ENCODE measurements around the gene NR2E3. TPM values are rescaled to one million over a fixed set of nuclear protein-coding genes. Genes with fewer than 3 reads are reported as not detected.

Gene NR2E3
- total RNA-seq, 3 donors from 2014 or later (not counting 1 experiment from before 2014, with no cell fraction given): not detected

DNA sequence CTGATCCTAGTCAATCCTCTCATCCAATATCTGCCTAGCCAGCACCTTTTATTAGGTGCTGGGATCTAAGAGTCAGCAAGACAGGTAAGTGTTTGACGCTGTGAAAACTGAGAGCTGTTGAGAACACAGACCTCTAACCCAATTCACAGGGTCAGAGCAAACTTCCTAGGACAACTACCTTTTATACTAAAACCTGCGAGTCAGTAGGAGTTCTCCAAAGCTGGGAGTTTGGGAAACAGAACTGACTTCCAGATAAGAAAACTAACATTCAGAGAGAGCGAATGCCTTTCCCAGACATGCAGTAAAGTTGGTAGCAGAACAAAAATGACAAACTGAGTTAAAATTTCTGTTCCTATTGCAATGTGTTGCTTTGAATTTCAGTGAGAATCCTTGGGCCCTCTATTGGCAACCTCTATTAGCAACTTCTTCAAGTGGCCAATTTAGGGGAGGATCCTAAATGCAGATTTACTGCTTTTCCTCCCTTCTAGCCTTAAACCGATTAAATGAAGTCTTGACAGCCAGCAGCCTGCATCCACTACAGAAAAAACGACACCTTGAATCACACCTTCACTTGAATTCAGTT, 11.3 kb downstream of the NR2E3 start:
- DNase-seq (no peak), ATAC-seq (no peak)
- no peaks in the 10 kb centered on the region for H3K4me1 Mint-ChIP-seq
- H3K4me3 Mint-ChIP-seq: no peak overlapping the region
- H3K36me3 ChIP-seq (ENCODE audit: control insufficient read depth, insufficient read depth, low read length): peaks cover 22% of the 10 kb centered on the region
- no peak overlapping the region for H3K27ac ChIP-seq (ENCODE audit: low read length)
- peaks cover 11% of the 10 kb centered on the region for H3K36me3 Mint-ChIP-seq
- no peak overlapping the region for H3K4me3 ChIP-seq (ENCODE audit: low read length)
- H3K9me3 Mint-ChIP-seq: peaks cover 4% of the 10 kb centered on the region in 2 donors
- no peaks in the 10 kb centered on the region for H3K27me3 Mint-ChIP-seq (ENCODE audit: low read depth in 2 of 2)
- no peaks in the 10 kb centered on the region for H3K4me1 ChIP-seq (ENCODE audit: control insufficient read depth, insufficient read depth, low read length)
- H3K27ac Mint-ChIP-seq: no peak overlapping the region
- peaks cover 20% of the 10 kb centered on the region for H3K9me3 ChIP-seq (ENCODE audit: control insufficient read depth, insufficient read depth, low read length)
- intact Hi-C loops (cut with micrococcal nuclease): no loop called here
- 89% methylated on average over 5 of the region's 5 CpGs for WGBS (ENCODE audit: insufficient coverage)
- TF ChIP-seq, protein P1, sequence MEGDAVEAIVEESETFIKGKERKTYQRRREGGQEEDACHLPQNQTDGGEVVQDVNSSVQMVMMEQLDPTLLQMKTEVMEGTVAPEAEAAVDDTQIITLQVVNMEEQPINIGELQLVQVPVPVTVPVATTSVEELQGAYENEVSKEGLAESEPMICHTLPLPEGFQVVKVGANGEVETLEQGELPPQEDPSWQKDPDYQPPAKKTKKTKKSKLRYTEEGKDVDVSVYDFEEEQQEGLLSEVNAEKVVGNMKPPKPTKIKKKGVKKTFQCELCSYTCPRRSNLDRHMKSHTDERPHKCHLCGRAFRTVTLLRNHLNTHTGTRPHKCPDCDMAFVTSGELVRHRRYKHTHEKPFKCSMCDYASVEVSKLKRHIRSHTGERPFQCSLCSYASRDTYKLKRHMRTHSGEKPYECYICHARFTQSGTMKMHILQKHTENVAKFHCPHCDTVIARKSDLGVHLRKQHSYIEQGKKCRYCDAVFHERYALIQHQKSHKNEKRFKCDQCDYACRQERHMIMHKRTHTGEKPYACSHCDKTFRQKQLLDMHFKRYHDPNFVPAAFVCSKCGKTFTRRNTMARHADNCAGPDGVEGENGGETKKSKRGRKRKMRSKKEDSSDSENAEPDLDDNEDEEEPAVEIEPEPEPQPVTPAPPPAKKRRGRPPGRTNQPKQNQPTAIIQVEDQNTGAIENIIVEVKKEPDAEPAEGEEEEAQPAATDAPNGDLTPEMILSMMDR (IDR thresholded peaks at IDR 0.05): no peak
- no peaks in the 10 kb centered on the region for H3K27me3 ChIP-seq (ENCODE audit: control insufficient read depth, insufficient read depth, low read length)

DNA sequence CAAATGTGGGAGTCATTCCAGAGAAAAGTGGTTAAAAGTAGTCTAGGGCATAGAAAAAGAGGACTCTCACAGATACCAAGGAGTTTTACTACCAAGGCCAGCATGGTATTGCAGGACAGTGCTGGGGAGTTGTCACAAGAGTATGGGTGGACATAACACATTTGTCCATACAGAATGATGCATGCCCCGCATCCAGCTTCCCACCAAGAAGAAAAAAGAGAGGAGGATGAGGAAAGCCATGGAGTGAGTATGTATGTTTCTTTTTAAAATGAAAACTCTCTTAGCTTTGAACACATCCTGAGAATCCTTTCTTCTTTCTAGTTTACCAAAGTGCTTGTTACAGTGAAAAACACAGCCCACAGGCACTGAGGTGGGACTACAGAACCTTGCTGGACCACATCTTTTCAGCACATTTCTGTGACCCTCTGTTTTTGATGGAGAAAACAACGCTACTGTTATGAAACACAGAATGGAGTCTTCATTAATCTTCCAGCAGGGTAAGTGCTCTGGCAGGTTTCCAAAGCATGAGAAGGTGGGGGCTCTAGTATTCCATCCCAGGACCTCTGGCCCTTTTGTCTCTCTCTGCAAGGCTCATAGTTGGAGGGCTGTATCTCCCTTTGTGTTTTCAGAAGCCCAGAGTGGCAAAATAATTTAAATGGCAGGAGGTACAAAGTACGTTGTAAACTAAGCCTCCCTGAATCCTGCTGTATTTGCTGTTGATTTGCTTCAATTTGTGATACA, 12.7 kb downstream of the NR2E3 start:
- 84% methylated on average over 3 of the region's 3 CpGs for WGBS (ENCODE audit: insufficient coverage)
- DNase-seq (no peak), ATAC-seq (no peak)
- Histone ChIP-seq H3K4me3 (ENCODE audit: low read length) (no peak overlapping the region), H3K36me3 (ENCODE audit: control insufficient read depth, insufficient read depth, low read length) (peaks cover 36% of the 10 kb centered on the region), H3K27ac (ENCODE audit: low read length) (no peak overlapping the region), H3K9me3 (ENCODE audit: control insufficient read depth, insufficient read depth, low read length) (peaks cover 20% of the 10 kb centered on the region), H3K4me1 (ENCODE audit: control insufficient read depth, insufficient read depth, low read length) (no peaks in the 10 kb centered on the region), H3K27me3 (ENCODE audit: control insufficient read depth, insufficient read depth, low read length) (no peaks in the 10 kb centered on the region)
- Mint-ChIP-seq H3K4me3 (no peak overlapping the region), H3K4me1 (no peaks in the 10 kb centered on the region), H3K27ac (no peak overlapping the region), H3K27me3 (ENCODE audit: low read depth in 2 of 2) (no peaks in the 10 kb centered on the region), H3K9me3 (peaks cover 4% of the 10 kb centered on the region in 2 donors), H3K36me3 (peaks cover 11% of the 10 kb centered on the region)
- TF ChIP-seq, protein P1 (IDR thresholded peaks at IDR 0.05): no peak
- intact Hi-C loops (cut with micrococcal nuclease): no loop called here

DNA sequence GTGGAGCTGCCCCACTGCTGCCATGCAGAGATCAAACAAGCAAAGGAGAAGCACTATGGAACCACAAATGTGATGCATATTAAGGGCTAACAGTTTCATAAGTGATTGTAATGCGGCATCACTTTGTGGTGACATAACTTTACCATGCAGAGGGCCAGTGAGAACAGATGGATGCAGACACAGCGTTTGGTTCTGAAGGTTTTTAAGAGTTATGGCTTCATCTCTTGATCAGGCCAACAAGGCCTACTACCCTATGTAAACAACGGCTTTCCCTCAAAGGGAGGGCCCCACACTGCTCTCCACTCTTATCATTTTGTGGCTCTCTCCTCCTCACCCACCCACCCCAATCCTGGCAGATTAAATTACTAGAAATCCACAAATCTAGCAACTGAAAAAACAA, 13.4 kb downstream of the NR2E3 start:
- H3K9me3 ChIP-seq (ENCODE audit: control insufficient read depth, insufficient read depth, low read length): peaks cover 20% of the 10 kb centered on the region
- Mint-ChIP-seq H3K4me1 (no peaks in the 10 kb centered on the region), H3K36me3 (peaks cover 11% of the 10 kb centered on the region), H3K27ac (no peak overlapping the region), H3K4me3 (no peak overlapping the region), H3K27me3 (ENCODE audit: low read depth in 2 of 2) (no peaks in the 10 kb centered on the region), H3K9me3 (peaks cover 4% of the 10 kb centered on the region in 2 donors)
- H3K27me3 ChIP-seq (ENCODE audit: control insufficient read depth, insufficient read depth, low read length): no peaks in the 10 kb centered on the region
- H3K4me1 ChIP-seq (ENCODE audit: control insufficient read depth, insufficient read depth, low read length): no peaks in the 10 kb centered on the region
- no peak overlapping the region for H3K27ac ChIP-seq (ENCODE audit: low read length)
- intact Hi-C loops (cut with micrococcal nuclease): no loop called here
- ATAC-seq: no peak
- DNase-seq: no peak
- WGBS (ENCODE audit: insufficient coverage): 94% methylated on average over 3 of the region's 3 CpGs
- H3K36me3 ChIP-seq (ENCODE audit: control insufficient read depth, insufficient read depth, low read length): peaks cover 39% of the 10 kb centered on the region
- H3K4me3 ChIP-seq (ENCODE audit: low read length): no peak overlapping the region
- TF ChIP-seq, protein P1 (IDR thresholded peaks at IDR 0.05): no peak

Data from natural killer cell (primary cell).